Ectodermal cell (in vitro differentiated cells): ENCODE measurements around the gene TAF1C.

ENCODE experiments used
- H3K27ac ChIP-seq: 2 replicates; pipeline ENCODE4 v1.7.0; 2013; ENCODE audit warnings: mild to moderate bottlenecking, low read depth, low read length; ENCODE audit not compliant: insufficient read depth, poor library complexity, severe bottlenecking
- H3K27me3 ChIP-seq: 2 replicates; pipeline ENCODE4 v1.7.0; 2013; ENCODE audit warnings: mild to moderate bottlenecking, low read length; ENCODE audit not compliant: insufficient read depth, control insufficient read depth, poor library complexity, severe bottlenecking
- H3K36me3 ChIP-seq: one replicate; pipeline ENCODE4 v1.7.0; 2013; ENCODE audit warnings: low read length; ENCODE audit not compliant: control insufficient read depth, insufficient read depth
- H3K4me1 ChIP-seq: one replicate; pipeline ENCODE4 v1.7.0; 2013; ENCODE audit warnings: low read length; ENCODE audit not compliant: control insufficient read depth, insufficient read depth
- H3K4me3 ChIP-seq: 2 replicates; pipeline ENCODE4 v1.7.0; 2013; ENCODE audit warnings: low read depth, low read length, control low read depth; ENCODE audit not compliant: insufficient read depth
- H3K9me3 ChIP-seq: 2 replicates; pipeline ENCODE4 v1.7.0; 2013; ENCODE audit warnings: mild to moderate bottlenecking, low read length, moderate library complexity; ENCODE audit not compliant: control insufficient read depth
- WGBS, 2 experiments: methylation state at CpG; one replicate each; pipeline ENCODE4 v1.1.7; 2013; ENCODE audit warnings: missing lambda C conversion rate in 2 of 2; 5-methylcytosine and 5-hydroxymethylcytosine counted together

TAF1C gene

DNA sequence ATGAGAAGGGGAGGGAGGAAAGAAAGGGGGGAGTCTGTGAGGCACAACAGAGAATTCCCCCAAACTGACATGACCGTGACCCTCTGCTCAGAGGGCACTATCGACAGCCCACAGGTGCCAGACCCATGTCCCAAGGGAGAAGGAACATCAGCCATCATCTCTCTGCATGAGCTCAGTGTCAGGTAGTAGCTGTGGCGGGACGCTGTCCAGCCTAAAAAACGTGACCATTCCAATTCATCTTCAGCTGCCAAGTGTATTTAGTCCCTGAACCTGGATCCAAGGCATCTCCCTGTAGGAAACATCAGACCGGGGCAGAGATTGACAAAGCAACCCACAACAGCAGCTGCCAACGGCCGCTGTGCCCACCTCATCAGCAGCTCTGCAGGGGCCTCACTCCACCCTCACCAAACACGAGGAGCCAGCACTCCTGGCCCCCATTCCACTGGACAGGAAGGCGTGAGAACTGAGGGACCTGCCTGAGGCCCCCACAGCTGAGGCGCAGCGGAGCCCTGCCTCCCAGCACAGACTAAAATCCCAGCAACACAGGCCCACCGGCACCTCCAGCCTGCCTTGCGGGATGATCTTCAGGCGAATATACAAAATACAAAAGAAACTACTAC, 8.6 kb downstream of the TAF1C start:
- H3K4me3 ChIP-seq = no peak overlapping the region
- H3K36me3 ChIP-seq = peaks cover 34% of the 10 kb centered on the region
- H3K9me3 ChIP-seq = no peaks in the 10 kb centered on the region
- WGBS, 2 experiments = 93 to 95% methylated on average over 15 of the region's 15 CpGs
- no peaks in the 10 kb centered on the region for H3K4me1 ChIP-seq
- H3K27me3 ChIP-seq = no peaks in the 10 kb centered on the region
- H3K27ac ChIP-seq = no peak overlapping the region

DNA sequence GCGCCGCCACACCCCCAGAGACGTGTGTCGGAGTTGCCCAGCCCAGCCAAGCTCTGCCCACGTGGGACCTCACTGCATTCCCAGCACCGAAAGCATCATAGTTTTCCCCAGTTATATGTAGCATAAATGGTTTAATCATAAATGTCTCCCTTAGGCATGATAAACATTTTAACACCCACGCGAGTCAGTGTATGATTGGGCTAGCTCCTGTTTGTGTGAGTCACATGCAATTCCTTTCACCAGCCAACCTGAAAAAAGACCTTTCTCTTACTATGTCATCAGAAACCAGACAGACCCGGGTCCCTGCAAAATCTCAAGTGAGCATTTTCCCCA, 9.2 kb downstream of the TAF1C start:
- Histone ChIP-seq H3K4me1 (no peaks in the 10 kb centered on the region), H3K9me3 (no peaks in the 10 kb centered on the region), H3K27me3 (no peaks in the 10 kb centered on the region), H3K4me3 (no peak overlapping the region), H3K27ac (no peak overlapping the region), H3K36me3 (peaks cover 34% of the 10 kb centered on the region)
- 91 to 92% methylated on average over 9 of the region's 9 CpGs for WGBS, 2 experiments

- no peaks in the 10 kb centered on the region for H3K27me3 ChIP-seq
- H3K9me3 ChIP-seq = no peaks in the 10 kb centered on the region
- peaks cover 23% of the 10 kb centered on the region for H3K36me3 ChIP-seq
- 89 to 91% methylated on average over 18 of the region's 18 CpGs for WGBS, 2 experiments
- no peak overlapping the region for H3K4me3 ChIP-seq
- no peak overlapping the region for H3K27ac ChIP-seq
- H3K4me1 ChIP-seq = no peaks in the 10 kb centered on the region
Measured at GRCh38 chr16:84176192-84177053, 10.4 kb downstream of the TAF1C start.

- Histone ChIP-seq H3K9me3 (no peaks in the 10 kb centered on the region), H3K27ac (no peak overlapping the region), H3K27me3 (no peaks in the 10 kb centered on the region), H3K4me1 (no peaks in the 10 kb centered on the region), H3K4me3 (no peak overlapping the region), H3K36me3 (peaks cover 15% of the 10 kb centered on the region)
- WGBS, 2 experiments = 70 to 71% methylated on average over 10 of the region's 10 CpGs
Measured at GRCh38 chr16:84175350-84176081, 11.3 kb downstream of the TAF1C start.

- Histone ChIP-seq H3K4me1 (no peaks in the 10 kb centered on the region), H3K4me3 (no peak overlapping the region), H3K36me3 (peaks cover 10% of the 10 kb centered on the region), H3K9me3 (no peaks in the 10 kb centered on the region), H3K27ac (no peak overlapping the region), H3K27me3 (no peaks in the 10 kb centered on the region)
- 90 to 91% methylated on average over 11 of the region's 11 CpGs for WGBS, 2 experiments
Measured at GRCh38 chr16:84174396-84174795, 12.5 kb downstream of the TAF1C start.

DNA sequence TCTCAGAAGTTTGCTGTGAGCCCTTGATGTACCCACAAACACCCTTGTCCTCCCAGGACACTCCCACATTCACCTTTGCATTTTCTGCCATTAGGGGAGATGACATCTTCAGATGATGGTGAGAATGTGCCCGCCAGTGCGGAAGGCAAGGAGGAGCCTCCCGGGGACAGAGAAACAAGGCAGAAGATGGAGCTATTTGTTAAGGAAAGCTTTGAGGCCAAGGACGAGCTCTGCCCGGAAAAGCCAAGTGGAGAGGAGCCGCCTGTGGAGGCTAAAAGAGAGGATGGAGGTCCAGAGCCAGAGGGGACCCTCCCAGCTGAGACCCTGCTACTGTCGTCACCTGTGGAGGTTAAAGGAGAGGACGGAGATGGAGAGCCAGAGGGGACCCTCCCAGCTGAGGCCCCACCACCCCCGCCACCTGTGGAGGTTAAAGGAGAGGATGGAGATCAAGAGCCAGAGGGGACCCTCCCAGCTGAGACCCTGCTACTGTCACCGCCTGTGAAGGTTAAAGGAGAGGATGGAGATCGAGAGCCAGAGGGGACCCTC, 17.0 kb downstream of the TAF1C start:
- 86 to 87% methylated on average over 11 of the region's 11 CpGs for WGBS, 2 experiments
- H3K27me3 ChIP-seq = no peaks in the 10 kb centered on the region
- no peak overlapping the region for H3K4me3 ChIP-seq
- H3K27ac ChIP-seq = no peak overlapping the region
- no peaks in the 10 kb centered on the region for H3K9me3 ChIP-seq
- peaks cover 4% of the 10 kb centered on the region for H3K4me1 ChIP-seq
- no peaks in the 10 kb centered on the region for H3K36me3 ChIP-seq

- Histone ChIP-seq H3K4me1 (peaks cover 4% of the 10 kb centered on the region), H3K4me3 (no peak overlapping the region), H3K9me3 (no peaks in the 10 kb centered on the region), H3K27ac (no peak overlapping the region), H3K27me3 (no peaks in the 10 kb centered on the region), H3K36me3 (no peaks in the 10 kb centered on the region)
- 83 to 86% methylated on average over 13 of the region's 13 CpGs for WGBS, 2 experiments
Measured at GRCh38 chr16:84166796-84167695, 19.8 kb downstream of the TAF1C start.

- no peaks in the 10 kb centered on the region for H3K36me3 ChIP-seq
- H3K4me3 ChIP-seq = no peak overlapping the region
- no peak overlapping the region for H3K27ac ChIP-seq
- no peaks in the 10 kb centered on the region for H3K27me3 ChIP-seq
- no peaks in the 10 kb centered on the region for H3K9me3 ChIP-seq
- peaks cover 4% of the 10 kb centered on the region for H3K4me1 ChIP-seq
- WGBS, 2 experiments = 86 to 92% methylated on average over 7 of the region's 7 CpGs
Measured at GRCh38 chr16:84165746-84166145, 21.1 kb downstream of the TAF1C start.

GRCh38 chr16:84161801-84162200, 25.1 kb downstream of the TAF1C start:
- Histone ChIP-seq H3K4me3 (no peak overlapping the region), H3K4me1 (no peaks in the 10 kb centered on the region), H3K36me3 (no peaks in the 10 kb centered on the region), H3K27ac (no peak overlapping the region), H3K9me3 (no peaks in the 10 kb centered on the region), H3K27me3 (no peaks in the 10 kb centered on the region)
- WGBS, 2 experiments = 77 to 87% methylated on average over 3 of the region's 3 CpGs
